ENCODE data around the gene STAM.

- no peak for TF ChIP-seq CTCF (IDR thresholded peaks at IDR 0.05)
- no peak for TF ChIP-seq POLR2AphosphoS5 (IDR thresholded peaks at IDR 0.05)
Observed at GRCh38 chr10:17740668-17741067, 96.7 kb downstream of the STAM start.
